ENCODE data around the gene RAPGEF4. TPM values are rescaled to one million over a fixed set of nuclear protein-coding genes. Genes with fewer than 3 reads are reported as not detected.

Gene RAPGEF4
- total RNA-seq, 1 donor from 2014 or later = 21.8 TPM

DNA sequence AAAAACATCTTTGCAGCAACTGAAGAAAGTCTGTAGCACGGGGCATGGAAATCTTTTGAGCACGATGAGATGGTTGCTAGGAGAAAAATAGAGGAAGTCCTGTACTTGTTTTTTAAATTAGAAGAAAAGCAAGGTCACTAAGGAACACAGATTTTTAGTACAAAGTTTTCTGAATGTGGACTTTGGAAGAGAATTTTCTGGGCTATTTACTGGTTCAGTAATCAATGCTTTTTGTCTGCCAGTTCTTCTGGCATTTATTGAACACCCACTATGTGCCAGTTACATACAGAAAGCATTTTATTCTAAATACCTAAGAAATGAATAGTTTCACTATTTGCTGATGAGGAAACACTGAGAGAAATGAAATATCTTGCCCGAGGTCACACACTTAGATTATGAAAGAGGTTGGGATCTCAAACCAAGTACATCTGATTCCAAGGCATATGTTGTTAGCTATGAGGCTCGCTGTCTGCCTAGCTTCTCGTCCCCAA lies 324.4 kb downstream of the RAPGEF4 start:
- no peak overlapping the region for H3K4me3 ChIP-seq

DNA sequence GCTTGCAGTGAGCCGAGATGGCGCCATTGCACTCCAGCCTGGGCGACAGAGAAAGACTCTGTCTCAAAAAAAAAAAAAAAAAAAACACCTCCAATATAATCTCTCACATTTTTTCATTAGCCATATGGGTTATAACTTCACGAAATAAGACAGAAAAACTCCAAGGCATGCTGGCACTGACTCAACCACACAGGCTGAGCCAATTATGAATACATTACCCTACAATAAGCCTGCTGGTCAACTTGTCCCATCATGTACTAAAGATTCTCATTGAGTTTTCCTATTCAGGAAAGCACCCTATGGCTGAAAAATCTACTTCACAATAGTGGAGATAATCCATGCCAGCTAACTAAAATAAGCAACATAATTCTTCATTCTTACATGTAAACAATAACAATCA lies 327.2 kb downstream of the RAPGEF4 start:
- no peak for ATAC-seq
- intact Hi-C loops (cut with DNase I) = no loop called here
- DNase-seq = no peak

More for the DNA sequence above, 324.4 kb downstream of the RAPGEF4 start:
- H3K27ac ChIP-seq = peak overlapping the region; percentile 42
- no peak for DNase-seq
- H3K27me3 ChIP-seq = no peaks in the 10 kb centered on the region
- ATAC-seq = peak; percentile 56
- H3K4me1 ChIP-seq = peaks cover 7% of the 10 kb centered on the region
- H3K36me3 ChIP-seq = no peaks in the 10 kb centered on the region
- no peaks in the 10 kb centered on the region for H3K9me3 ChIP-seq
- TF ChIP-seq, protein P1, sequence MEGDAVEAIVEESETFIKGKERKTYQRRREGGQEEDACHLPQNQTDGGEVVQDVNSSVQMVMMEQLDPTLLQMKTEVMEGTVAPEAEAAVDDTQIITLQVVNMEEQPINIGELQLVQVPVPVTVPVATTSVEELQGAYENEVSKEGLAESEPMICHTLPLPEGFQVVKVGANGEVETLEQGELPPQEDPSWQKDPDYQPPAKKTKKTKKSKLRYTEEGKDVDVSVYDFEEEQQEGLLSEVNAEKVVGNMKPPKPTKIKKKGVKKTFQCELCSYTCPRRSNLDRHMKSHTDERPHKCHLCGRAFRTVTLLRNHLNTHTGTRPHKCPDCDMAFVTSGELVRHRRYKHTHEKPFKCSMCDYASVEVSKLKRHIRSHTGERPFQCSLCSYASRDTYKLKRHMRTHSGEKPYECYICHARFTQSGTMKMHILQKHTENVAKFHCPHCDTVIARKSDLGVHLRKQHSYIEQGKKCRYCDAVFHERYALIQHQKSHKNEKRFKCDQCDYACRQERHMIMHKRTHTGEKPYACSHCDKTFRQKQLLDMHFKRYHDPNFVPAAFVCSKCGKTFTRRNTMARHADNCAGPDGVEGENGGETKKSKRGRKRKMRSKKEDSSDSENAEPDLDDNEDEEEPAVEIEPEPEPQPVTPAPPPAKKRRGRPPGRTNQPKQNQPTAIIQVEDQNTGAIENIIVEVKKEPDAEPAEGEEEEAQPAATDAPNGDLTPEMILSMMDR (IDR thresholded peaks at IDR 0.05) = no peak
- intact Hi-C loops (cut with DNase I) = no loop called here

DNA sequence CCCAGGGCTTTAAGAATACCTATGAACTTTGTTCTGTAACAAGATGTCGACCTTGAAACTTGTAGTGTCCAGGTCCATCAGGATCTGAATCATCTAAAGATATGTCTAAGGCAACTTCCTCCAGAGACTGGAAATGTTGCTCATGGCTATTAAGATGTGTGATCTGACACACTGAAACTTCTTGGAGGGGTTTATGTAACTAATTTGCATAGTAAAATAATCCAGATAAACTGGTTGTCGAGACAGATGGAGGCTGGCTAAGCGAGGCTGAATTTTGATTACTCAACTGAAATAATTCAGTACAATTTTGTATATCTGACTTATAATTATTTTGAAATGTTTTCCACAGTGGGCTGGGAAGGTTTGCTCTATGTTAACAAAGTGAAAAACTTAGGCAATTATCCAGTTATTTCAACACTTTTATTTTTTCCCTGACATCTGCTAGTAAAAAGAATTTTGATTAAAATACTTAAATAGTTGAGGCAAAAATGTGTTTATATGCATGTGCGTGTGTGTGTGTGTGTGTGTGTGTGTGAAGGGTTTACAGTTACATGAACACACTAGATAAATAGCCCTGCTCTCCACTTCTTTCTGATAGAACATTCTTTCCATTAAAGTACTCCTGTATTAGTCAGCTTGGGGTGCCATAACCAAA lies 328.6 kb downstream of the RAPGEF4 start:
- TF ChIP-seq, protein P1 (IDR thresholded peaks at IDR 0.05) = no peak
- H3K27ac ChIP-seq = no peak overlapping the region
- no peaks in the 10 kb centered on the region for H3K27me3 ChIP-seq
- no peaks in the 10 kb centered on the region for H3K36me3 ChIP-seq
- no peaks in the 10 kb centered on the region for H3K9me3 ChIP-seq
- peaks cover 7% of the 10 kb centered on the region for H3K4me1 ChIP-seq
- no peak for DNase-seq
- intact Hi-C loops (cut with DNase I) = no loop called here
- ATAC-seq = peak; percentile 21
- no peak overlapping the region for H3K4me3 ChIP-seq

More for the DNA sequence above, 327.2 kb downstream of the RAPGEF4 start:
- H3K36me3 ChIP-seq = no peaks in the 10 kb centered on the region
- no peak overlapping the region for H3K27ac ChIP-seq
- H3K4me3 ChIP-seq = no peak overlapping the region
- no peaks in the 10 kb centered on the region for H3K27me3 ChIP-seq
- H3K9me3 ChIP-seq = no peaks in the 10 kb centered on the region
- TF ChIP-seq, protein P1 (IDR thresholded peaks at IDR 0.05) = no peak
- peaks cover 7% of the 10 kb centered on the region for H3K4me1 ChIP-seq

DNA sequence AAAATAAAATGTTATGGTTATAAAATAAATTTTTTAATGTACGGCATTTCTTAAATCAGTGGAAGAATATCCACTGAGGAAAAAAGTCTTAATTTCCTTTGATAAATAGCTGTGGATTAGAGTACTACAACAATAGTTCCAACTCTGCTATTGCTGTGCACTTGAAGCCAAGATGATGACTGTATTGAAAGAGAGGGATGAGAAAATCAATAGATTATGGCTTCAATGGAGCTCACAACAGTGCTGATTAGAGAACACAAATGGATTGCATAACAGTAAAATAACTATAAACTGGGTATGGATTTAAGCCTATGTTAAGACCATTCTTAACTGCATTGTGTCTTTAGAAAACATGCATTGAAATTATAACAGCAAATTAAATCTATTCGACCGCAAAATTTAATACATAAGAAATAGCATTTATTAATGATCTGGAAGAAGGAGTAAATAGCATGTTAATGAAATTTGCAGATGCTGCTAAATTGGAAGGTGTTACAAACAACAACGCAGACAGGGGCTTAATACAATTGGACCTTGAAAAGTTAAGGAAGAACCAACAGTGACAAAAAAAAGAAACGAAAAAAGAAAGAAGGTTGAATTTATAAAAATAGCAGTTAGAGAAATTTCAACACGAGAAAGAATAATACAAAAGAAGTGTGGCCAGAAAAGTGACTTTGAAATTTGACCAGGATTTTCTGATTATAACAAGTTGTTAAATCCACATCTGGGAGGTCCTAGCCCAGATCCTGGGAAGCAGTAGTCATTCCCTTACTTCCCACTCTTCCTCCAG lies 331.4 kb downstream of the RAPGEF4 start:
- Histone ChIP-seq H3K4me3 (no peak overlapping the region), H3K27me3 (no peaks in the 10 kb centered on the region), H3K9me3 (no peaks in the 10 kb centered on the region), H3K36me3 (no peaks in the 10 kb centered on the region), H3K4me1 (no peaks in the 10 kb centered on the region), H3K27ac (no peak overlapping the region)
- TF ChIP-seq, protein P1 (IDR thresholded peaks at IDR 0.05) = no peak
- ATAC-seq = no peak
- intact Hi-C loops (cut with DNase I) = no loop called here
- DNase-seq = no peak

DNA sequence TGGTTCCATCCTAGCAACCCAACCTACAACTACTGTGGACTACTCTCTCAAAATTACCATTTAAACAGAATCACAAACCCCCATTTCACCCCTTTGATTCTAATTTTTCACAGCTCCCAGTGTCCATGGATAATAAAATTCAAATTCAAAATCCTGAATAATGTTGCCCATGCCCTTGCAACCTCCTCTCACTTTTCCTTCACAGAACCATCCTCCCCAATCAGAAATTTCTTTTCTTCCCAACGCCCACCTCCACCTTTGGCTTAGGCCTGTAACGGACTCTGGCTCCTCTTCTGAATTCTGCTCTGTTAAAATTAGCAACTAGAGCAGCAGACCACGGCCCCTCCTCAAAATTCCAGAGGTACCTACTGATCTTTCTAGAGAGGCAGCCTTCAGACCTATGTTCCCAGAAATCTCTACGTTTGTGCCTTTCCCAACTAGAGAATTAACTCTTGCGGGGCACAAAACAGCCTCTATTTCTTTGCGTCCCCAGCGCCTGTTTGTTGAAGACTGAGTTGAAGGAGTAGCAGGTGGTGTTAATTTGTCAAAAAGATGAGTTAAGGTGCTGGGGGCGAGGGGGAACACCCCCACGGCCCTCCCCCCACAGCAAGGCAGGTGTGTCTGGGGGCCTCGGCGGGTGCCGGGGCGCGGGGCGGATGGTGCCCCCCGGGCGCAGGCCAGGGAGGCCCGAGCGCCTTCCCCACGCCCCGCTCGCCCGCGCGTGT lies 339.6 kb downstream of the RAPGEF4 start:
- TF ChIP-seq, protein P1 (IDR thresholded peaks at IDR 0.05) = no peak
- no peak for ATAC-seq

More for the DNA sequence above, 339.6 kb downstream of the RAPGEF4 start:
- Histone ChIP-seq H3K9me3 (no peaks in the 10 kb centered on the region), H3K4me3 (peak overlapping the region; percentile 73), H3K36me3 (no peaks in the 10 kb centered on the region), H3K4me1 (peaks cover 14% of the 10 kb centered on the region), H3K27me3 (no peaks in the 10 kb centered on the region), H3K27ac (peak overlapping the region; percentile 90)
- no peak for DNase-seq
- intact Hi-C loops (cut with DNase I) = no loop called here

Measured in upper lobe of right lung (tissue), 1 donor.